Uterus (tissue), 2 donors: ENCODE results near the gene EIF1AD.

Source experiments
- POLR2A ChIP-seq, 2 donors: fragments of 450-650 bp; IDR thresholded peaks; one replicate each; pipeline ENCODE4 v1.6.1; 2016; ENCODE audit warnings: antibody characterized with exemption in 2 of 2, mild to moderate bottlenecking in 1 of 2, moderate library complexity in 1 of 2
- TF ChIP-seq, protein P1 (sequence below), 4 experiments: fragments of 200-600 bp in 2 of 4; fragments of 450-650 bp in 2 of 4; sonication (generic) in 2 of 4; IDR thresholded peaks; one replicate each; pipeline ENCODE4 v1.5.1; 2016 to 2019; ENCODE audit warnings: antibody characterized with exemption in 4 of 4, mild to moderate bottlenecking in 2 of 4, moderate library complexity in 1 of 4

DNA sequence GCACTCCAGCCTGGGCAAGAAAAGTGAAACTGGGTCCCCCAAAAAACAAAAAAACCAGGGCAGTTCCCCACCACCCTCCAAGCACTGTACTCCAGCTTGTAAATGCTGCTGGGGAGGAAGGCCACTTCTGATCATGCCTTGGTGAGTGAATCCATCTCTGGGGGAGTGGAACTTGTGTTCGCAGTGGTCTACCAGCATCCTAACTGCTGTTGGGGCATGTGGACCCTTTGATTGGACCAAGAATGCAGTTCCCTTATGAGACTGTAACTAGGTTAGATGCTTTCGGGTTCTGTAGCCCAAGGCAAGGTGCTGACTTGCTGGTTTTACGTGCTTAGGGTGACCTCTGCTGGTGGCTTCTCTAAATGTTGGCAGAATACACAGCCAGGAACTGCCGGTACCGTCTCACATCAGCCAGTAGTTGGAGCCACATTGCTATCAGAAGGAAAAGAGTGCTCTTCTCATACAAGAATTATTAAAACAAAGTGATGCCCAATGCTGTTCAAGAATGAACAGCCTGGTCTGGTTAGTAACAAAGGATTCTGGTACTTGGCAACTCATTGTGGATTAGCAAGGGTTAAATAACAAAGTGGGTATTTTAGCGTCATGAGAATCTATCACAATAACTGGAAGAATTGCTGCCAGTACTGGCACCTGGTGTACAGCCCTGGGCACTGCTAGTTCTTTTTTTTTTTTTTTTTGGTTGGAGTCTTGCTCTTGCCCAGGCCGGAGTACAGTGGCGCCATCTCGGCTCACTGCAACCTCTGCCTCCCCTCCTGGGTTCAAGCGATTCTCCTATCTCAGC lies 13.0 kb downstream of the EIF1AD start:
- TF ChIP-seq, protein P1, sequence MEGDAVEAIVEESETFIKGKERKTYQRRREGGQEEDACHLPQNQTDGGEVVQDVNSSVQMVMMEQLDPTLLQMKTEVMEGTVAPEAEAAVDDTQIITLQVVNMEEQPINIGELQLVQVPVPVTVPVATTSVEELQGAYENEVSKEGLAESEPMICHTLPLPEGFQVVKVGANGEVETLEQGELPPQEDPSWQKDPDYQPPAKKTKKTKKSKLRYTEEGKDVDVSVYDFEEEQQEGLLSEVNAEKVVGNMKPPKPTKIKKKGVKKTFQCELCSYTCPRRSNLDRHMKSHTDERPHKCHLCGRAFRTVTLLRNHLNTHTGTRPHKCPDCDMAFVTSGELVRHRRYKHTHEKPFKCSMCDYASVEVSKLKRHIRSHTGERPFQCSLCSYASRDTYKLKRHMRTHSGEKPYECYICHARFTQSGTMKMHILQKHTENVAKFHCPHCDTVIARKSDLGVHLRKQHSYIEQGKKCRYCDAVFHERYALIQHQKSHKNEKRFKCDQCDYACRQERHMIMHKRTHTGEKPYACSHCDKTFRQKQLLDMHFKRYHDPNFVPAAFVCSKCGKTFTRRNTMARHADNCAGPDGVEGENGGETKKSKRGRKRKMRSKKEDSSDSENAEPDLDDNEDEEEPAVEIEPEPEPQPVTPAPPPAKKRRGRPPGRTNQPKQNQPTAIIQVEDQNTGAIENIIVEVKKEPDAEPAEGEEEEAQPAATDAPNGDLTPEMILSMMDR (IDR thresholded peaks at IDR 0.05): peak; percentile 89 to 99 (median 96)
- TF ChIP-seq POLR2A (IDR thresholded peaks at IDR 0.05): peak in 1 of 2 donors; percentile 27
